Stomach smooth muscle (tissue), 2 donors: Measurements from ENCODE around the gene PIP4K2C.
"Not testable (repeated sequence)": the region's sequence is repeated elsewhere in the genome, so short reads cannot be mapped to it uniquely, and the experiment has no call there.

Experiments used
- H3K27ac ChIP-seq: one replicate; pipeline ENCODE4 v1.7.0; 2013; ENCODE audit warnings: mild to moderate bottlenecking, low read length, inconsistent platforms
- H3K27me3 ChIP-seq, 2 donors: one replicate each; pipeline ENCODE4 v1.7.0; 2013; ENCODE audit warnings: low read length in 2 of 2; ENCODE audit not compliant: insufficient read depth in 2 of 2, control insufficient read depth in 1 of 2
- H3K36me3 ChIP-seq, 2 donors: one replicate each; pipeline ENCODE4 v1.7.0; 2013; ENCODE audit warnings: low read length in 2 of 2; ENCODE audit not compliant: control insufficient read depth in 2 of 2, insufficient read depth in 2 of 2
- H3K4me1 ChIP-seq: one replicate; pipeline ENCODE4 v1.7.0; 2013; ENCODE audit warnings: low read length; ENCODE audit not compliant: control insufficient read depth, insufficient read depth
- H3K4me3 ChIP-seq, 2 donors: one replicate each; pipeline ENCODE4 v1.7.0; 2013; ENCODE audit warnings: low read length in 2 of 2
- H3K9ac ChIP-seq, 2 donors: one replicate each; pipeline ENCODE4 v1.7.0; 2013; ENCODE audit warnings: low read length in 2 of 2, mild to moderate bottlenecking in 1 of 2
- H3K9me3 ChIP-seq, 2 donors: one replicate each; pipeline ENCODE4 v1.7.0; 2013; ENCODE audit warnings: low read length in 2 of 2; ENCODE audit not compliant: control insufficient read depth in 2 of 2
- donor health status: healthy.
- donor health status: Pancreatic carcinoma.

PIP4K2C gene

GRCh38 chr12:57586128-57586527 is 4.9 kb upstream of the PIP4K2C start:
- Histone ChIP-seq H3K36me3 (no peaks in the 10 kb centered on the region), H3K4me1 (peaks cover 7% of the 10 kb centered on the region), H3K9me3 (no peaks in the 10 kb centered on the region), H3K27me3 (peaks cover 0 to 3% of the 10 kb centered on the region in 2 donors), H3K4me3 (no peak overlapping the region), H3K27ac (no peak overlapping the region), H3K9ac (no peak overlapping the region)

GRCh38 chr12:57586832-57587429 is 4.1 kb upstream of the PIP4K2C start:
- Histone ChIP-seq H3K9ac (no peak overlapping the region), H3K36me3 (no peaks in the 10 kb centered on the region), H3K4me1 (peaks cover 11% of the 10 kb centered on the region), H3K9me3 (no peaks in the 10 kb centered on the region), H3K27me3 (peaks cover 0 to 3% of the 10 kb centered on the region in 2 donors), H3K4me3 (no peak overlapping the region), H3K27ac (no peak overlapping the region)

GRCh38 chr12:57588951-57589610 is 1.9 kb upstream of the PIP4K2C start:
- H3K4me1 ChIP-seq: peaks cover 15% of the 10 kb centered on the region
- not testable (repeated sequence) for H3K27ac ChIP-seq, H3K27me3 ChIP-seq, H3K9ac ChIP-seq, H3K9me3 ChIP-seq, H3K4me3 ChIP-seq, H3K36me3 ChIP-seq

- Histone ChIP-seq H3K27me3 (no peaks in the 10 kb centered on the region), H3K4me3 (peak overlapping the region; percentile 88 to 92), H3K36me3 (peaks cover 0 to 7% of the 10 kb centered on the region in 2 donors), H3K4me1 (peaks cover 15% of the 10 kb centered on the region), H3K27ac (peak overlapping the region; percentile 55), H3K9me3 (no peaks in the 10 kb centered on the region), H3K9ac (peak overlapping the region; percentile 67 to 80)
Observed at GRCh38 chr12:57590479-57590863, 521 bp upstream of the PIP4K2C start.

GRCh38 chr12:57591782-57592325 is 862 bp downstream of the PIP4K2C start:
- Histone ChIP-seq H3K9me3 (no peaks in the 10 kb centered on the region), H3K27me3 (no peaks in the 10 kb centered on the region), H3K36me3 (peaks cover 4 to 20% of the 10 kb centered on the region in 2 donors), H3K9ac (peak overlapping the region; percentile 67 to 80), H3K27ac (peak overlapping the region; percentile 55), H3K4me1 (peaks cover 15% of the 10 kb centered on the region), H3K4me3 (peak overlapping the region; percentile 88 to 92)

- Histone ChIP-seq H3K27me3 (no peaks in the 10 kb centered on the region), H3K4me1 (peaks cover 15% of the 10 kb centered on the region), H3K4me3 (no peak overlapping the region), H3K9me3 (no peaks in the 10 kb centered on the region), H3K9ac (no peak overlapping the region), H3K27ac (no peak overlapping the region), H3K36me3 (peaks cover 8 to 21% of the 10 kb centered on the region in 2 donors)
Observed at GRCh38 chr12:57592551-57593165, 1.7 kb downstream of the PIP4K2C start.

- Histone ChIP-seq H3K9me3 (no peaks in the 10 kb centered on the region), H3K9ac (no peak overlapping the region), H3K36me3 (peaks cover 10 to 21% of the 10 kb centered on the region in 2 donors), H3K4me3 (no peak overlapping the region), H3K27ac (no peak overlapping the region), H3K27me3 (no peaks in the 10 kb centered on the region), H3K4me1 (peaks cover 15% of the 10 kb centered on the region)
Observed at GRCh38 chr12:57593187-57593586, 2.2 kb downstream of the PIP4K2C start.

GRCh38 chr12:57600395-57600794 is 9.4 kb downstream of the PIP4K2C start:
- no peak overlapping the region for H3K9ac ChIP-seq
- peaks cover 16 to 44% of the 10 kb centered on the region in 2 donors for H3K36me3 ChIP-seq
- H3K4me1 ChIP-seq: peaks cover 17% of the 10 kb centered on the region
- no peak overlapping the region for H3K27ac ChIP-seq
- no peaks in the 10 kb centered on the region for H3K27me3 ChIP-seq
- no peaks in the 10 kb centered on the region for H3K9me3 ChIP-seq
- H3K4me3 ChIP-seq: no peak overlapping the region

GRCh38 chr12:57602544-57602943 is 11.6 kb downstream of the PIP4K2C start:
- no peak overlapping the region for H3K9ac ChIP-seq
- H3K27me3 ChIP-seq: no peaks in the 10 kb centered on the region
- peaks cover 9 to 34% of the 10 kb centered on the region in 2 donors for H3K36me3 ChIP-seq
- H3K4me1 ChIP-seq: peaks cover 26% of the 10 kb centered on the region
- no peaks in the 10 kb centered on the region for H3K9me3 ChIP-seq
- peak overlapping the region; percentile 31 for H3K27ac ChIP-seq
- H3K4me3 ChIP-seq: no peak overlapping the region

- H3K9me3 ChIP-seq: no peaks in the 10 kb centered on the region
- H3K4me1 ChIP-seq: peaks cover 26% of the 10 kb centered on the region
- H3K4me3 ChIP-seq: peak overlapping the region in 1 of 2 donors; percentile 89
- H3K27me3 ChIP-seq: no peaks in the 10 kb centered on the region
- peak overlapping the region; percentile 87 to 96 for H3K9ac ChIP-seq
- peak overlapping the region; percentile 98 for H3K27ac ChIP-seq
- H3K36me3 ChIP-seq: peaks cover 5 to 34% of the 10 kb centered on the region in 2 donors
Observed at GRCh38 chr12:57603324-57603723, 12.3 kb downstream of the PIP4K2C start.
